Activated CD8-positive, alpha-beta memory T cell treated with anti-CD3 and anti-CD28 coated beads for 48 hours (primary cell): Measurements from ENCODE around the gene RTN4IP1.
A peak's percentile ranks its signal among the peaks of the same experiment; 100 is the strongest.

Experiments used
- DNase-seq, 3 experiments: peaks; one replicate each; pipeline ENCODE4 v3.0.0-alpha.2; 2020; ENCODE audit warnings: low read depth in 2 of 3, low spot score in 2 of 3

RTN4IP1 gene, protein sequence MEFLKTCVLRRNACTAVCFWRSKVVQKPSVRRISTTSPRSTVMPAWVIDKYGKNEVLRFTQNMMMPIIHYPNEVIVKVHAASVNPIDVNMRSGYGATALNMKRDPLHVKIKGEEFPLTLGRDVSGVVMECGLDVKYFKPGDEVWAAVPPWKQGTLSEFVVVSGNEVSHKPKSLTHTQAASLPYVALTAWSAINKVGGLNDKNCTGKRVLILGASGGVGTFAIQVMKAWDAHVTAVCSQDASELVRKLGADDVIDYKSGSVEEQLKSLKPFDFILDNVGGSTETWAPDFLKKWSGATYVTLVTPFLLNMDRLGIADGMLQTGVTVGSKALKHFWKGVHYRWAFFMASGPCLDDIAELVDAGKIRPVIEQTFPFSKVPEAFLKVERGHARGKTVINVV

DNA sequence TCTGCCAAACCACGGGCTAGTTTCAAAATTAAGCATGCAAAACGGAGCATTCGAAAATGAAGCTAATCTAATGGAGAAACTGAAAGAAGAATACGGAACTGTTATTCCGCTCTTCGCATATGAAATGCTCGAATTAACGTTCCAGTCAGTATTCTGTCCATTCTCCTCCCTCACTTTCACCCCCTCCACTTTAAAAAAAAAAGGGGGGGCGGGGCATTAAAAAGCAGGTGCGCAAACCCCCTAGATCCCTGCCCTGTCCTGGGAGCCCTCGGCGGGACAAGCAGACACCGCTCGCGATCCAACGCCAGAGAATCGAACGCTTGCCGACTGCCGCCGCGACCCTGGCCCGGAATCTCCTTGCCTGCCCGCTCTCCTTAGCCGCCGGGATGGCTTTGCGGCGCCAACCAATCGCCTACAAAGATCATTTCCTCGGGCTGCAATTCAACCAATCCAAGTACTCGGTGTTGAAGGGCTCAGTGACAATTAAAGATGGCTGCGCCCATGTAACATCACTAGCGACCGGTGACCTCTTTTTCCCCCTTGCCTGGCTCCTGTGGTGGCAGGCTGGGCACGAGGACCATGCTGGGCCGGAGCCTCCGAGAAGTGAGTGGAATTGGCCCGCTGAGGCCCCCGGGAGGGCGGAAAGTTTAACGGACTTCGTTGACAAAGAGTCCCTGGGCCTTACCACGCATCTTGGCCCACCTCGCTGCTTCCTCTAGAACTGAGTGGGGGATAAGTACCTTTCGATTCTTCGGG, at the start of gene RTN4IP1, which contains the start of gene QRSL1:
Gene RTN4IP1, minus strand, starts transcription at position 396 of the 756 bp plus-strand sequence. CDS start 477 bp downstream, outside the sequence.
Gene QRSL1, plus strand, starts transcription at position 476 of the 756 bp plus-strand sequence. Its CDS starts 104 bp downstream, at position 580.
- DNase-seq = peak; percentile 43 to 65 (median 57)

- no peak for DNase-seq
Observed at GRCh38 chr6:106677282-106677681, 48.0 kb upstream of the RTN4IP1 start.

DNA sequence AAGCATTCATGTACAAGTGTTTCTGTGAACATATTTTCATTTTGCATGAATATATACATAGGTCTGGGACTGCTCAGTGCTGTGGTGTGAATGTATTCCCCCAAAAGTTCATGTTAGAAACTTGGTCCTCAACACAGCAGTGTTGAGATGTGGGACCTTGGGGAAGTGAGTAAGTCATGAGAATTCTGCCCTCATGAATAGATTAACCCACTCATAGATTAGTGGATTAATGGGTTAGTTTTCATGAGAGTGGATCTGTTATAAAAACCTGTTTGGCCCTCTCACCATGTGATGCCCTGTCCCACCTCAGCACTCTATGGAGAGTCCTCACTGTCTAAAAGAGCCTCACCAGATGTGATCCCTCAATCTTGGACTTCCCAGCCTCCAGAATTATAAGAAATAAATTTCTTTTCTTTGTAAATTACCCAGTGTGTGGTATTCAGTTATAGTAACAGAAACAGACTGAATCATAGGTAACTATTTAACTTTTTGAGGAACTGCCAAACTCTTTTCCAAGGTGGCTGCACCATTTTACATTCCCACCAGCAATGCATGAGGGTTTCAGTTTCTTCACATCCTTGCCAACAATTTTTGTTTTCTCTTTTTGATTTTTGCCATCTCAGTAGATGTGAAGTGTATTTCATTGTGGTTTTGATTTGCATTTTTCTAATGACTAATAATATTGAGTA, 45.4 kb upstream of the RTN4IP1 start:
- DNase-seq = no peak

DNA sequence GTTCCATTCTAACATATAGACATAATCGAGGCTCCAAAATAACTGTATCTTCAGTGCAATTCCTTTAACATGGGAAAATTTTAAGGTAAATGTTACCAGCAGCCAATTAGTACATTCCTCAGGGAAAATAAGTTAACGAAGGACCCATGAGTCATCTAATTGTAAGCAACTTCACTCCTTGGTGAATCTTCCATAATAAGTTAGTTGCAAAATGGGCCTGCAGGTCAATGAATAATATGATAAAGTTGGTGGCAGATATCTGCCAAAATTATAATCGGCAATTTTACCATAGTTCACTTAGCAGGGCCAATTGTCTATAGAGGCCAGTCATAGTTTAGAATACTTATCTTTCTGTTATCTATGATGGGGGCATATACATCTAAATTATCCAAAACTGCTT, 42.4 kb upstream of the RTN4IP1 start:
- no peak for DNase-seq

- DNase-seq = no peak
Observed at GRCh38 chr6:106670236-106670635, 40.9 kb upstream of the RTN4IP1 start.

DNA sequence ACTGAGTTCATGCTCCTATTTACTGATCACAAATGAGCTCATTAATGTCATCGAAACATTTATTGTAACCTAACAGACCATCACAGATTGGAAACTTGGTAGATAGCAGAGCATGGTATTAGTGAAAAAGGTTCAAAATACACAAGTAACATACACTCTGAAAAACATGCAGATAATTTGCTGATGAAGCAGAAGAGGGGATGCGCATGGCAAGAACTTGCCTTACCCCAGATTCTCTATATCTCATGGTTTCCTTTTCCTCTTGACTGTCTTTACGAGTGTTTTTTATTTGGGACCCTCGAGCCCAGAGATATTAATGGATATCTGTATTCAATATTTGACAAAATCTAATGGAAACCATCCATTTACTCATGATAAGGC, 37.7 kb upstream of the RTN4IP1 start:
- DNase-seq = no peak

- no peak for DNase-seq
Observed at GRCh38 chr6:106666282-106667021, 37.2 kb upstream of the RTN4IP1 start.

GRCh38 chr6:106662458-106662857, 33.2 kb upstream of the RTN4IP1 start:
- DNase-seq = no peak

GRCh38 chr6:106659859-106660258, 30.6 kb upstream of the RTN4IP1 start:
- DNase-seq = no peak

DNA sequence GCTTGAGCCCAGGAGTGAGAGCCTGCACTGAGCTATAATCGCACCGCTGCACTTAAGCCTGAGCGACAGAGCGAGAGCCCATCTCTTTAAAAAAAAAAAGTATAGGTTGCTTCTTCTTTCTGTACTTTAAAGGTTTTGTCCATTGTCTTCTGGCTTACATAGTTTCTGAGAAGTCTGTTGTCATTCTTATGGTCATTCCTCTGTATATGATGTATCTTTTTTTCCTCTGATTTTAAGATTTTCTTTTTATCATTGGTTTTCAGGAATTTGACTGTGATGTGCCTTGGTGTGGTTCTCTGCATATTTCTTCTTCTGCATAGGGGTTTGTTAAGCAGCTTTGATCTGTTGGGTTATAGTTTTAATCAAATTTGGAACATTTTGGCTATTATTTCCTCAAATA, 29.2 kb upstream of the RTN4IP1 start:
- no peak for DNase-seq

GRCh38 chr6:106648651-106649308, 19.5 kb upstream of the RTN4IP1 start:
- no peak for DNase-seq

- DNase-seq = no peak
Observed at GRCh38 chr6:106643061-106643460, 13.8 kb upstream of the RTN4IP1 start.

GRCh38 chr6:106642476-106642875, 13.2 kb upstream of the RTN4IP1 start:
- no peak for DNase-seq

- DNase-seq = no peak
Observed at GRCh38 chr6:106639812-106640211, 10.5 kb upstream of the RTN4IP1 start.

DNA sequence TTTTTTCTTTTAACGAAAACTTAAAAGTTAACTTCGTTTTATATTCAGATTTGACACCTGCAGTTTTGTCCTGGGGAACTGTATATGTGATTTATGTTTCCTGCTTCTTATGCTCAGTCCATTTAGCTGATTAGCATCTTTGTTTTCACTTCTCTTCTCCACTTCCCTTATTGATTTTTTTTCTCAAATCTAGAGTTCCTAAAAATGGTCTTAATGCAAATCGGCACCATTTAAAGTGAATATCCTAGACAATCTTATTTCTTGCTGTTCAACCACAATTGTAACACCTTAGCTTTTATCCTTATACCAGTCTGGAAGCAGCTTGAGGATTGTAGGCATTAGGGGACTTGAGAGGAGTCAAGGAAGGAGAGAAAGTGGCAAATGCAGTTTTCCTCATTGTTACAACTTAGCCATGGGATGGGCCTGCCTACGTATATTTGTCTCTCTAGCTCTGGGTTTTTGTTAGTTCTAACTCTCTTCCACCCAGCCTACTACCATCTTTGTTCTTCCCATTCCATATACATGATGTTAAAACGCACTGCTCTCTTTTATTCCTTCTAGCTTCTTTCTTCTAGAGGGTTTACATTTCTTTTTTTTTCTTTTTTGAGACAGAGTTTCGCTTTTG, 8.5 kb upstream of the RTN4IP1 start:
- no peak for DNase-seq

DNA sequence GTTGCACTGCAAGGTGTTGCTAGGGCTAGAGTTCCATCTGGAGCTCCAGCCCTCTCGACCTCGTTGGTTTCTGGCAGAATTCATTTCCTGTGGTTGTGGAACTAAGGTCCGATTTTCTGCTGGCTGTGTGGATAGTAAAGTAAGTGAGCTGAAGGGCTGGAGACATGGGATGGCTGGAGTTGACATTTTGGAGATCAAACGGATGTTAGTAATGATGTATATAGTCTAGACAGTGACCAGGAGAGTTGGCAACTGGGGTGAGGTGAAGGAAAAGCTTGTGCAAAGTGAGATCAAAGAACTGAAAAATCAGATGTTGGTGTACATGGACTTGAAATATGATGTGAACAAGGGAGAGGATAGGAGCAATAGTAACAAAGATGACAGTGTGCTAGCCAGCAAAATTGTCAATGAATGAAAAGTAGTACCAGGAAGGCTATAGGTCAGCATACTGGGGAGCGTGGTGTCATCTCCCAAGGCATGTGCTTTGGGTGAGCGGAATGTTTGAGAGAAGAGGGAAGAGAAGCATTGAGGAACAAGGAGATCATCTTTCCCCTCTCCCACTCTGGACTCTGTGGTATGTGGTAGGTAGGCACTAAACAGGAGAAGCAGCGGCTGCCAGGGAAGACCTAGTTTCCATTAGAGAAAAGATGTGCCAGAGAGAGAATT, 7.9 kb upstream of the RTN4IP1 start:
- no peak for DNase-seq

- no peak for DNase-seq
Observed at GRCh38 chr6:106634565-106634964, 5.3 kb upstream of the RTN4IP1 start.

- DNase-seq = no peak
Observed at GRCh38 chr6:106631346-106631745, 2.0 kb upstream of the RTN4IP1 start.

GRCh38 chr6:106630366-106630765, 1.1 kb upstream of the RTN4IP1 start:
- no peak for DNase-seq

DNA sequence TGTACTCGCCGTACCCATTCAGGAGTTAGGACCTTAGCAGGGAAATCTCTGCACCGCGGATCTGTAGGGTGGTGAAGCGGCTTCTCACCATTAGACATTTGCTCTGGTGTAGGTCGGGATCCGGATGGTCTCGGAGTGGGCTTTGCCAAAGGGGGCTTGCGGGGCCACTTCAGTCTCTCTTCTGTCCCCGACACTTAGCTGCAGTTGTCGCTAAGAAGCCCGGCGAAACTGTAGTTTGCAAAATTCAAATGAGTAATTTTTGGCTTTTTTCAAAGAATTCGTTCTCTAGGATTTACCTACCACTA, 513 bp upstream of the RTN4IP1 start:
- no peak for DNase-seq
